Gastrocnemius medialis (tissue), 4 donors: ENCODE results near the gene GPM6B. TPM values are rescaled to one million over a fixed set of nuclear protein-coding genes. Genes with fewer than 3 reads are reported as not detected.

Source experiments
- ATAC-seq, 2 donors: fragments of 150-250 bp; one replicate each; pipeline ENCODE4 v1.9.1; 2016
- DNase-seq, 2 donors: peaks; one replicate each; pipeline ENCODE4 v3.0.0-alpha.2; 2019
- H3K27ac ChIP-seq, 4 donors: fragments of 200-600 bp; sonication (generic); 1 replicate in 1 of 4; 2 replicates in 3 of 4; pipeline ENCODE4 v1.5.1; 2016 to 2018; ENCODE audit warnings: mild to moderate bottlenecking in 2 of 4, moderate library complexity in 1 of 4
- H3K27me3 ChIP-seq, 3 donors: fragments of 200-600 bp; sonication (generic) in 2 of 3; 1 replicate in 1 of 3; 2 replicates in 2 of 3; pipeline versions ENCODE4 v1.5.1 to v1.6.0; 2016 to 2019; ENCODE audit warnings: mild to moderate bottlenecking in 1 of 3, moderate library complexity in 1 of 3
- H3K36me3 ChIP-seq, 2 donors: fragments of 200-600 bp; sonication (generic) in 1 of 2; one replicate each; pipeline ENCODE4 v1.5.1; 2017 to 2018
- H3K4me1 ChIP-seq, 2 donors: fragments of 200-600 bp; sonication (generic) in 1 of 2; one replicate each; pipeline ENCODE4 v1.5.1; 2016 to 2017; ENCODE audit warnings: mild to moderate bottlenecking in 2 of 2
- H3K4me3 ChIP-seq, 4 donors: fragments of 200-600 bp; sonication (generic) in 3 of 4; 1 replicate in 1 of 4; 2 replicates in 3 of 4; pipeline ENCODE4 v1.5.1; 2016 to 2019; ENCODE audit warnings: mild to moderate bottlenecking in 2 of 4
- H3K9me3 ChIP-seq, 3 donors: fragments of 200-600 bp; sonication (generic) in 2 of 3; 1 replicate in 1 of 3; 2 replicates in 2 of 3; pipeline ENCODE4 v1.5.1; 2016 to 2019
- POLR2A ChIP-seq, 2 donors: fragments of 450-650 bp; IDR thresholded peaks; one replicate each; pipeline ENCODE4 v1.6.1; 2017; ENCODE audit warnings: antibody characterized with exemption in 2 of 2, mild to moderate bottlenecking in 2 of 2, moderate library complexity in 2 of 2
- in situ Hi-C, 4 donors: fragments of 200-750 bp; cut with MboI; loops; one replicate each; pipeline versions ENCODE4 v1.15.0 to v1.8.0; 2017; ENCODE audit warnings: low sequenced_read_pairs in 4 of 4
- intact Hi-C: fragments of 100-400 bp; cut with DNase I; formaldehyde crosslinking; loops from one replicate; pipeline ENCODE4 v1.15.1; 2023; ENCODE audit warnings: low total_unique reads
- total RNA-seq, 4 donors: library from RNA; depleted of rRNA; stranded (reverse); fragments of >200 nt; gene quantifications; one replicate each; pipeline versions ENCODE4 v1.1.0 to v1.2.3, GENCODE V29; 2016
- TF ChIP-seq, protein P1 (sequence below), 5 experiments: fragments of 450-650 bp in 3 of 5; fragments of 200-600 bp in 2 of 5; sonication (generic) in 2 of 5; IDR thresholded peaks in 4 of 5; conservative IDR thresholded peaks in 1 of 5; 1 replicate in 4 of 5; 2 replicates in 1 of 5; pipeline ENCODE4 v1.5.1; 2016 to 2019; ENCODE audit warnings: antibody characterized with exemption in 5 of 5, mild to moderate bottlenecking in 3 of 5, moderate library complexity in 3 of 5

The GPM6B gene
- total RNA-seq, 4 donors from 2014 or later = 3.1 to 6.5 (median 3.6) TPM

DNA sequence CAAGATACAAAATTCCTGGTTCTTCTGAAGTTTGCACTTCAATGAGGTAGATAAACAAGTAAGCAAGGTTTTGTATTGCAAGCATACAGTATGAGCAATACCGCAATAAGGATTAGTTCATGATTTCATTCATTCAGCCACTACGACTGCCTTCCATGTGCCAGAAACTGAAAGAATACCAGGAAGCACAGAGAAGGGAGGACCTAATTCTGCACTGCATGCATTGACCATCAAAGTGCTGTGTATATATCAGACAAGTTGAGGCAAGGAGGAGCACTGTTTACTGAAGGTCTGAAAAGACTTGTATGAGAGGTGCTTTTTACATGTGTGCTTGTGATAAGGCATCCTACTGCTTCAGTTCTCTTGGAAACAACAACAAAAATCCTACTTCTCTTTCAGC, 40.9 kb upstream of the GPM6B start:
- Histone ChIP-seq H3K36me3 (no peaks in the 10 kb centered on the region), H3K4me3 (no peak overlapping the region), H3K27ac (no peak overlapping the region), H3K9me3 (no peaks in the 10 kb centered on the region), H3K4me1 (no peaks in the 10 kb centered on the region), H3K27me3 (no peaks in the 10 kb centered on the region)
- DNase-seq = no peak
- TF ChIP-seq, protein P1, sequence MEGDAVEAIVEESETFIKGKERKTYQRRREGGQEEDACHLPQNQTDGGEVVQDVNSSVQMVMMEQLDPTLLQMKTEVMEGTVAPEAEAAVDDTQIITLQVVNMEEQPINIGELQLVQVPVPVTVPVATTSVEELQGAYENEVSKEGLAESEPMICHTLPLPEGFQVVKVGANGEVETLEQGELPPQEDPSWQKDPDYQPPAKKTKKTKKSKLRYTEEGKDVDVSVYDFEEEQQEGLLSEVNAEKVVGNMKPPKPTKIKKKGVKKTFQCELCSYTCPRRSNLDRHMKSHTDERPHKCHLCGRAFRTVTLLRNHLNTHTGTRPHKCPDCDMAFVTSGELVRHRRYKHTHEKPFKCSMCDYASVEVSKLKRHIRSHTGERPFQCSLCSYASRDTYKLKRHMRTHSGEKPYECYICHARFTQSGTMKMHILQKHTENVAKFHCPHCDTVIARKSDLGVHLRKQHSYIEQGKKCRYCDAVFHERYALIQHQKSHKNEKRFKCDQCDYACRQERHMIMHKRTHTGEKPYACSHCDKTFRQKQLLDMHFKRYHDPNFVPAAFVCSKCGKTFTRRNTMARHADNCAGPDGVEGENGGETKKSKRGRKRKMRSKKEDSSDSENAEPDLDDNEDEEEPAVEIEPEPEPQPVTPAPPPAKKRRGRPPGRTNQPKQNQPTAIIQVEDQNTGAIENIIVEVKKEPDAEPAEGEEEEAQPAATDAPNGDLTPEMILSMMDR (IDR thresholded peaks at IDR 0.05 in 4 of 5, conservative IDR thresholded peaks at IDR 0.05 in 1 of 5) = no peak
- no peak for TF ChIP-seq POLR2A (IDR thresholded peaks at IDR 0.05)
- intact Hi-C loops (no loop called here), in situ Hi-C loops (no loop called here)
- no peak for ATAC-seq

DNA sequence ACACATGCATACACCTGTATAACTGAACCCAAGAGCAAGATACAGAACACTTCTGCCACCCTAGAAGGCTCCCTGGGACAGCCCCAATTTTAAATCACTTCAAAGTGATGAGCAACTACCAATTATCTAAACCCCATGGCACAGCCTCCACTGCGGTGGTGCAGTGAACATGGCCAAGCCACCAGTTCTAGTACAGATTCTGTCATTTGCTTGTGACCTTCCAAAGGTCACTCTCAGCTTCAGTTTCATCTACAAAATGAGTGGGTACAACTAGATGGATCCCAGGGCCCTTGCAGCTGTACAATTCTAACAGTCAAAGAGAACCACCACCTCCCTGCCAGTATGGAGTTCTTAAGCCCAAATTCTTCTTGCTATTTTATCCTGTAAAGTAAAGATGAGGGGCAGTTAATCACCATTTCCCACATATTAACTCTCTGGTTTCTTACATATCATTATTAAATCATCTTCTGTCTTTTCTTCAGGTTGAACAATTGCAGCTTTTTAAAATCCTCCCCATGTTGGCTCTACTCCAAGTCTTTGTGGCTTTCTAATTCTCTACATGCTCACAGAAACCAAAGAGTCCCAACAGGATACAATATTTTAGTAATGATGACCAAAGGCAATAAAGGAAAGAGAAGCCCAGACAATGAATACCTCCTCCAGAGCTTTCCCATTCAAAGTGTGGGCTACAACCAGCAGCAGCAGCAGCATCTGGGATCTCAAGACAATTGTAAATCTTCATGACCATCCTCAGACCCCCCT, 39.0 kb upstream of the GPM6B start:
- in situ Hi-C loops = no loop called here
- TF ChIP-seq, protein P1 (IDR thresholded peaks at IDR 0.05 in 4 of 5, conservative IDR thresholded peaks at IDR 0.05 in 1 of 5) = no peak
- TF ChIP-seq POLR2A (IDR thresholded peaks at IDR 0.05) = no peak
- no peaks in the 10 kb centered on the region for H3K36me3 ChIP-seq
- no peak overlapping the region for H3K4me3 ChIP-seq
- H3K27me3 ChIP-seq = no peaks in the 10 kb centered on the region
- H3K27ac ChIP-seq = no peak overlapping the region
- DNase-seq (no peak), ATAC-seq (no peak)
- no peaks in the 10 kb centered on the region for H3K9me3 ChIP-seq
- H3K4me1 ChIP-seq = no peaks in the 10 kb centered on the region
- intact Hi-C loops = no loop called here

DNA sequence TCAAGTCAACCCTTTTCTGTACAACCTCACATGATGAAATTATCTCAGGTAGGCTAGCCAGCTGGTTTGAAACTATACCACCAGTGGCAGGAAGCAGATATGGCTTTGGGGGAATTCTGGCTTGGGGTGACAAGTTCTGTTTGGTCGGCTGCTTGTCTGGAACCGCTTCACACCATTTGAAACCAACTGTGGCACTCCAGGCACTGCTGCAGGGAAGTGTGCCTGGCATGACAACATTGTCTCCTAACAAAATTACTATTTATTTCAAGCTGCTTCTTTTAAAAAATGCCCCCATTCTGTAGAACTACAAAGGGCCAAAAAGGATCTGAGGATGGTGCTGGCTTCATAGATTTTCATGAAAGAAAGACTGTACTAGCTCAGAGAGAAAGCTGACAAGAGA, 37.1 kb upstream of the GPM6B start:
- Histone ChIP-seq H3K4me3 (no peak overlapping the region), H3K4me1 (no peaks in the 10 kb centered on the region), H3K27me3 (no peaks in the 10 kb centered on the region), H3K36me3 (no peaks in the 10 kb centered on the region), H3K27ac (no peak overlapping the region), H3K9me3 (no peaks in the 10 kb centered on the region)
- no peak for ATAC-seq
- DNase-seq = no peak
- TF ChIP-seq, protein P1 (IDR thresholded peaks at IDR 0.05 in 4 of 5, conservative IDR thresholded peaks at IDR 0.05 in 1 of 5) = no peak
- no peak for TF ChIP-seq POLR2A (IDR thresholded peaks at IDR 0.05)
- in situ Hi-C loops = no loop called here
- intact Hi-C loops = no loop called here

DNA sequence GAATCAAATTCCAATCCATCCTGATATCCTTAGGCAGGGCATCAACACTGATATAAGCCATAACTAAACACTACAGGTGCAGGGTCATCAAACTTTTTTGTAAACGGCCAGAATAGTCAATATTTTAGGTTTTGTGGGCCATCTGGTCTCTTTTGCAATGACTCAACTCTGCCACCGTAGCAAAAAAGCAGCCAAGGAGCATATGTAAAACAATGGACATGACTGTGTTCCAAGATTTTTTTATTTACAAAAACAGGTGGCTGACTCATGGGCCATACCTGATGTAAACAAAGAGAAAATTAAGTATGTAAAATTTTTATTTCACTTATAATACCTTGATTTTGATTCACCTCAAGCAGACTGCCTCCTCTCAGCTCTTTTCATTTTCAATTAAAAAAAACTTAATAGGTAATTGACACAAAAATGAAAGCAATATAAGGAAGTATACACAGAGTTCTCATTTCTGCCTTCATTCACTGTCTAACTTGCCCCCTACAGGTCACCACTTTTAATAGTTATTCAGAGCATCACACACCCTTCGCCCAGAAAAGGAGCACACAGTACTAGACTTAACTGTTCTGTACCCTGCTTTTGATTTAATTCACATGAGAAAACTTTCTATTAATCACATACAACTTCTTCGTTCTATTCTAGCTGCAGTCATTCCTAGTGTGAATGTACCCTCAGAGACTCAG, 35.3 kb upstream of the GPM6B start:
- DNase-seq (no peak), ATAC-seq (no peak)
- Histone ChIP-seq H3K4me3 (no peak overlapping the region), H3K9me3 (peaks cover 0 to 3% (median 0%) of the 10 kb centered on the region in 3 donors), H3K27me3 (no peaks in the 10 kb centered on the region), H3K4me1 (no peaks in the 10 kb centered on the region), H3K36me3 (no peaks in the 10 kb centered on the region), H3K27ac (no peak overlapping the region)
- in situ Hi-C loops = no loop called here
- intact Hi-C loops = no loop called here
- TF ChIP-seq POLR2A (IDR thresholded peaks at IDR 0.05) = no peak
- TF ChIP-seq, protein P1 (IDR thresholded peaks at IDR 0.05 in 4 of 5, conservative IDR thresholded peaks at IDR 0.05 in 1 of 5) = no peak
